Endodermal cell (in vitro differentiated cells): ENCODE data around the gene KCNQ1. TPM values are rescaled to one million over a fixed set of nuclear protein-coding genes. Genes with fewer than 3 reads are reported as not detected.
"Not testable (repeated sequence)": the region's sequence is repeated elsewhere in the genome, so short reads cannot be mapped to it uniquely, and the experiment has no call there.

Source experiments
- DNase-seq: peaks from one replicate; pipeline ENCODE4 v3.0.0-alpha.2; 2017
- H3K27ac ChIP-seq: 2 replicates; pipeline ENCODE4 v1.5.1; 2013; ENCODE audit warnings: mild to moderate bottlenecking, low read depth, low read length, moderate library complexity
- H3K27me3 ChIP-seq: 2 replicates; pipeline ENCODE4 v1.6.1; 2013; ENCODE audit warnings: mild to moderate bottlenecking, low read length, moderate library complexity; ENCODE audit not compliant: insufficient read depth, control insufficient read depth, poor library complexity, severe bottlenecking
- H3K36me3 ChIP-seq: 2 replicates; pipeline ENCODE4 v1.7.0; 2013; ENCODE audit warnings: mild to moderate bottlenecking, low read length, moderate library complexity; ENCODE audit not compliant: control insufficient read depth, insufficient read depth
- H3K4me1 ChIP-seq: one replicate; pipeline ENCODE4 v1.7.0; 2013; ENCODE audit warnings: low read length; ENCODE audit not compliant: control insufficient read depth, insufficient read depth
- H3K4me3 ChIP-seq: 2 replicates; pipeline ENCODE4 v1.5.1; 2013; ENCODE audit warnings: mild to moderate bottlenecking, low read length, moderate library complexity
- H3K9ac ChIP-seq: 2 replicates; pipeline ENCODE4 v1.6.1; 2013; ENCODE audit warnings: mild to moderate bottlenecking, low read length, moderate library complexity; ENCODE audit not compliant: poor library complexity, severe bottlenecking; ENCODE audit errors: extremely low read depth
- H3K9me3 ChIP-seq: 2 replicates; pipeline ENCODE4 v1.6.1; 2013; ENCODE audit warnings: mild to moderate bottlenecking, low read length, moderate library complexity; ENCODE audit not compliant: control insufficient read depth
- H3K27ac Mint-ChIP-seq: 2 replicates; pipeline ENCODE4 v1.8.0; 2020; ENCODE audit warnings: mixed read lengths
- H3K27me3 Mint-ChIP-seq: 2 replicates; pipeline ENCODE4 v1.8.0; 2021; ENCODE audit warnings: mild to moderate bottlenecking, mixed read lengths; ENCODE audit not compliant: insufficient read depth
- H3K36me3 Mint-ChIP-seq: 2 replicates; pipeline ENCODE4 v1.8.0; 2020; ENCODE audit warnings: low read depth, mixed read lengths
- H3K4me1 Mint-ChIP-seq: 2 replicates; pipeline ENCODE4 v1.8.0; 2020; ENCODE audit warnings: mixed read lengths
- H3K4me3 Mint-ChIP-seq: 2 replicates; pipeline ENCODE4 v1.8.0; 2020; ENCODE audit warnings: mild to moderate bottlenecking, moderate library complexity, mixed read lengths
- H3K9me3 Mint-ChIP-seq: 2 replicates; pipeline ENCODE4 v1.8.0; 2020; ENCODE audit warnings: mild to moderate bottlenecking, mixed read lengths
- WGBS, 2 experiments: methylation state at CpG; one replicate each; pipeline versions ENCODE4 v1.1.5 to v1.1.7; 2013; ENCODE audit warnings: missing lambda C conversion rate in 2 of 2, mixed read lengths in 1 of 2; ENCODE audit not compliant: insufficient coverage in 1 of 2, insufficient read length in 1 of 2; 5-methylcytosine and 5-hydroxymethylcytosine counted together
- total RNA-seq, 2 donors: library from RNA; stranded (reverse); fragmentation: NEBNext Ultra II Directional in 1 of 2; extraction: Animal tissue kit (Norgen Biotek cat#: 25700) in 1 of 2; gene quantifications; 2 replicates in 1 of 2; 3 replicates in 1 of 2; pipeline ENCODE4 v1.2.1, GENCODE V29; 2021
- TF ChIP-seq, protein P1 (sequence below): fragments of 200-600 bp; sonication (generic); conservative IDR thresholded peaks from 2 replicates; pipeline ENCODE4 v1.5.0; 2021; ENCODE audit warnings: antibody characterized with exemption, mild to moderate bottlenecking

Gene KCNQ1
- total RNA-seq, 2 donors from 2014 or later = 1.8 to 3.5 TPM

- peaks cover 94% of the 10 kb centered on the region for H3K27me3 Mint-ChIP-seq
Observed at GRCh38 chr11:2625183-2625582, 180.4 kb downstream of the KCNQ1 start.

GRCh38 chr11:2630679-2631078 lies 185.9 kb downstream of the KCNQ1 start:
- Mint-ChIP-seq H3K9me3 (peaks cover 95% of the 10 kb centered on the region), H3K27me3 (peaks cover 88% of the 10 kb centered on the region), H3K27ac (no peak overlapping the region), H3K4me3 (no peak overlapping the region), H3K36me3 (peaks cover 6% of the 10 kb centered on the region), H3K4me1 (no peaks in the 10 kb centered on the region)
- DNase-seq = no peak
- WGBS, 2 experiments = 100% methylated on average over 1 of the region's 1 CpG; no CpG with 5 or more reads in 1 of the 2 experiments
- Histone ChIP-seq H3K4me1 (no peaks in the 10 kb centered on the region), H3K9me3 (peaks cover 81% of the 10 kb centered on the region), H3K4me3 (peak overlapping the region; percentile 47), H3K9ac (no peak overlapping the region), H3K27ac (no peak overlapping the region), H3K36me3 (no peaks in the 10 kb centered on the region), H3K27me3 (peaks cover 14% of the 10 kb centered on the region)
- TF ChIP-seq, protein P1, sequence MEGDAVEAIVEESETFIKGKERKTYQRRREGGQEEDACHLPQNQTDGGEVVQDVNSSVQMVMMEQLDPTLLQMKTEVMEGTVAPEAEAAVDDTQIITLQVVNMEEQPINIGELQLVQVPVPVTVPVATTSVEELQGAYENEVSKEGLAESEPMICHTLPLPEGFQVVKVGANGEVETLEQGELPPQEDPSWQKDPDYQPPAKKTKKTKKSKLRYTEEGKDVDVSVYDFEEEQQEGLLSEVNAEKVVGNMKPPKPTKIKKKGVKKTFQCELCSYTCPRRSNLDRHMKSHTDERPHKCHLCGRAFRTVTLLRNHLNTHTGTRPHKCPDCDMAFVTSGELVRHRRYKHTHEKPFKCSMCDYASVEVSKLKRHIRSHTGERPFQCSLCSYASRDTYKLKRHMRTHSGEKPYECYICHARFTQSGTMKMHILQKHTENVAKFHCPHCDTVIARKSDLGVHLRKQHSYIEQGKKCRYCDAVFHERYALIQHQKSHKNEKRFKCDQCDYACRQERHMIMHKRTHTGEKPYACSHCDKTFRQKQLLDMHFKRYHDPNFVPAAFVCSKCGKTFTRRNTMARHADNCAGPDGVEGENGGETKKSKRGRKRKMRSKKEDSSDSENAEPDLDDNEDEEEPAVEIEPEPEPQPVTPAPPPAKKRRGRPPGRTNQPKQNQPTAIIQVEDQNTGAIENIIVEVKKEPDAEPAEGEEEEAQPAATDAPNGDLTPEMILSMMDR = no peak

More at GRCh38 chr11:2625183-2625582, 180.4 kb downstream of the KCNQ1 start:
- H3K4me1 ChIP-seq = no peaks in the 10 kb centered on the region
- H3K27ac Mint-ChIP-seq = no peak overlapping the region
- WGBS, 2 experiments = 50% methylated on average over 2 of the region's 3 CpGs; no CpG with 5 or more reads in 1 of the 2 experiments
- no peak overlapping the region for H3K4me3 Mint-ChIP-seq
- no peak overlapping the region for H3K4me3 ChIP-seq
- H3K36me3 Mint-ChIP-seq = no peaks in the 10 kb centered on the region
- H3K36me3 ChIP-seq = no peaks in the 10 kb centered on the region
- peaks cover 68% of the 10 kb centered on the region for H3K9me3 Mint-ChIP-seq
- DNase-seq = no peak
- H3K9ac ChIP-seq = no peak overlapping the region
- H3K27ac ChIP-seq = no peak overlapping the region
- TF ChIP-seq, protein P1 = no peak
- H3K27me3 ChIP-seq = peaks cover 30% of the 10 kb centered on the region
- peaks cover 60% of the 10 kb centered on the region for H3K9me3 ChIP-seq
- H3K4me1 Mint-ChIP-seq = no peaks in the 10 kb centered on the region

DNA sequence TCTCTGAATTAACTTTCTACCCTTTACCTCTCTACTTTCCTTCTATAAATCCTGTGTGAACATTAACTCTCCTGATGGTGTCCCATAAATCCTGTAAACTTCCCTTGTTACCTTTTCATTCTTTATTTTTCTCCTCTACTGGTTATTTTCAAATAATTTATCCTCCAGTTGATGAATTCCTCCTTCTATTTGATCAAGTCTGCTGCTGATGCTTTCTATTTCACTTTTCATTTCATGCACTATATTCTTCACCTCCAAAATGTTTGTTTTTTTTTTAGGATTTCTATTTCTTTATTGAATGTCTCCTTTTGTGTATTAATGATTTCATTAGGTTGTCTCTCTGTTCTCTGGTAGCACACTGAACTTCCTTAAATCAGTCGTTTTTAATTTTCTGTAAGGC lies 186.4 kb downstream of the KCNQ1 start:
- TF ChIP-seq, protein P1 = no peak
- peaks cover 78% of the 10 kb centered on the region for H3K9me3 ChIP-seq
- Mint-ChIP-seq H3K4me1 (no peaks in the 10 kb centered on the region), H3K9me3 (peaks cover 95% of the 10 kb centered on the region), H3K36me3 (peaks cover 6% of the 10 kb centered on the region), H3K4me3 (no peak overlapping the region), H3K27ac (no peak overlapping the region), H3K27me3 (peaks cover 87% of the 10 kb centered on the region)
- no peak for DNase-seq
- H3K4me3 ChIP-seq = peak overlapping the region; percentile 47
- H3K36me3 ChIP-seq = no peaks in the 10 kb centered on the region
- H3K4me1 ChIP-seq = no peaks in the 10 kb centered on the region
- H3K27ac ChIP-seq = no peak overlapping the region
- no peak overlapping the region for H3K9ac ChIP-seq
- WGBS, 2 experiments = 82% methylated on average over 1 of the region's 1 CpG; no CpG with 5 or more reads in 1 of the 2 experiments
- H3K27me3 ChIP-seq = peaks cover 12% of the 10 kb centered on the region

DNA sequence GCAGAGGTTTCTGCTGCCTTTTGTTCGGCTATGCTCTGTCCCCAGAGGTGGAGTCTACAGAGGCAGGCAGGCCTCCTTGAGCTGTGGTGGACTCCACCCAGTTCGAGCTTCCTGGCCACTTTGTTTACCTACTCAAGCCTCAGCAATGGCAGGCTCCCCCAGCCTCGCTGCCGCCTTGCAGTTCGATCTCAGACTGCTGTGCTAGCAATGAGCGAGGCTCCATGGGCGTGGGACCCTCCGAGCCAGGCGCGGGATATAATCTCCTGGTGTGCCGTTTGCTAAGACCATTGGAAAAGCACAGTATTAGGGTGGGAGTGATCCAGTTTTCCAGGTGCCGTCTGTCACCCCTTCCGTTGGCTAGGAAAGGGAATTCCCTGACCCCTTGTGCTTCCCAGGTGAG lies 195.0 kb downstream of the KCNQ1 start:
- not testable (repeated sequence) for DNase-seq, H3K27ac Mint-ChIP-seq, H3K4me3 ChIP-seq, H3K36me3 Mint-ChIP-seq, H3K4me1 Mint-ChIP-seq, H3K27me3 ChIP-seq, H3K27ac ChIP-seq, H3K4me3 Mint-ChIP-seq, H3K36me3 ChIP-seq, H3K9ac ChIP-seq, H3K4me1 ChIP-seq
- H3K27me3 Mint-ChIP-seq = peaks cover 84% of the 10 kb centered on the region
- peaks cover 62% of the 10 kb centered on the region for H3K9me3 ChIP-seq
- peaks cover 94% of the 10 kb centered on the region for H3K9me3 Mint-ChIP-seq
- WGBS, 2 experiments = 96 to 100% methylated on average over 3 to 13 of the region's 13 CpGs
